Measurements from ENCODE around the gene LTN1.

DNA sequence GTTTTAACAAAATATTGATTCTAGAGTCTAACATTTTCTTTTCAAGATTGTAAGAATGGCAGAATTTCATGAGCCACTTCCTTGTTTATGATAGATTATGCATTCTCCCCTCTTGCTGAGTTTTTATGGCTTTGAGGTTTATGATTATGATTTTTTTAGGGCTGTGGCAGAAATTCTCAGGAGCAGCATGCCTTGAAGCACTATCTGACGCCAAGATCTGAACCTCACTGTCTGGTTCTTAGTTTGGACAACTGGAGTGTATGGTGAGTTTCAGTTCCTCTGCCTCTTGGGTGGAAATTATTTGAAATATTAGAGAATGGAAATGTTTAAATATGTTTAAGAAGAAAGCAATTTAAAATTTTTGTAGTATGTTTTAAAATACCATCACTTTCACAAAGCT lies 42.0 kb upstream of the LTN1 start:
- no peak for TF ChIP-seq POLR2A (IDR thresholded peaks at IDR 0.05)
- TF ChIP-seq, protein P1, sequence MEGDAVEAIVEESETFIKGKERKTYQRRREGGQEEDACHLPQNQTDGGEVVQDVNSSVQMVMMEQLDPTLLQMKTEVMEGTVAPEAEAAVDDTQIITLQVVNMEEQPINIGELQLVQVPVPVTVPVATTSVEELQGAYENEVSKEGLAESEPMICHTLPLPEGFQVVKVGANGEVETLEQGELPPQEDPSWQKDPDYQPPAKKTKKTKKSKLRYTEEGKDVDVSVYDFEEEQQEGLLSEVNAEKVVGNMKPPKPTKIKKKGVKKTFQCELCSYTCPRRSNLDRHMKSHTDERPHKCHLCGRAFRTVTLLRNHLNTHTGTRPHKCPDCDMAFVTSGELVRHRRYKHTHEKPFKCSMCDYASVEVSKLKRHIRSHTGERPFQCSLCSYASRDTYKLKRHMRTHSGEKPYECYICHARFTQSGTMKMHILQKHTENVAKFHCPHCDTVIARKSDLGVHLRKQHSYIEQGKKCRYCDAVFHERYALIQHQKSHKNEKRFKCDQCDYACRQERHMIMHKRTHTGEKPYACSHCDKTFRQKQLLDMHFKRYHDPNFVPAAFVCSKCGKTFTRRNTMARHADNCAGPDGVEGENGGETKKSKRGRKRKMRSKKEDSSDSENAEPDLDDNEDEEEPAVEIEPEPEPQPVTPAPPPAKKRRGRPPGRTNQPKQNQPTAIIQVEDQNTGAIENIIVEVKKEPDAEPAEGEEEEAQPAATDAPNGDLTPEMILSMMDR (IDR thresholded peaks at IDR 0.05), result no peak
- no peak for TF ChIP-seq POLR2AphosphoS5 (IDR thresholded peaks at IDR 0.05)
